GM10248 (cell line): ENCODE measurements around the gene WNT11.

Experiments
- CTCF ChIA-PET: fragments of 300-600 bp; sonication (Branson Sonifier 250); formaldehyde crosslinking; extraction: SDS; loops from one replicate; lab custom pipeline; 2021; ENCODE audit warnings: antibody characterized with exemption; lab: Yijun Ruan, JAX
- POLR2A ChIA-PET: fragments of 350-650 bp; sonication (Branson Sonifier 250); formaldehyde crosslinking; extraction: SDS; loops from one replicate; lab custom pipeline; 2020; ENCODE audit warnings: antibody characterized with exemption; lab: Yijun Ruan, JAX
- DNase-seq: peaks from one replicate; pipeline ENCODE4 v3.0.0; 2012; ENCODE audit errors: extremely low spot score
- TF ChIP-seq, protein P1 (sequence below): IDR thresholded peaks from 2 replicates; pipeline ENCODE4 v1.5.1; 2012; ENCODE audit warnings: mild to moderate bottlenecking, low read depth; ENCODE audit errors: extremely low read depth, missing control alignments, control extremely low read depth

The WNT11 gene

DNA sequence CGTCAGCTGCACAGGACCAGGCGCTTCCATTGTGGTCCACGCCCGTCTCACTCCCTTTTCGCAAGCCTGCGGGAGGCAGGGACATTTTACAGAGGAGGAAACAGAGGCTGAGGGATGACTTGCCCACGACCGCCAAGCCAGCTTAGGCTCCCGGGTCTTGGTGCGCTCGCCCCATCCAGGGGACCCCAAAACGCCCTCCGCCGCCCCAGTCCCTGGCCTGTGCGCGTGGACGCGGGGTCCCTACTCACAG lies 300 bp downstream of the WNT11 start:
- DNase-seq, result no peak
- TF ChIP-seq, protein P1, sequence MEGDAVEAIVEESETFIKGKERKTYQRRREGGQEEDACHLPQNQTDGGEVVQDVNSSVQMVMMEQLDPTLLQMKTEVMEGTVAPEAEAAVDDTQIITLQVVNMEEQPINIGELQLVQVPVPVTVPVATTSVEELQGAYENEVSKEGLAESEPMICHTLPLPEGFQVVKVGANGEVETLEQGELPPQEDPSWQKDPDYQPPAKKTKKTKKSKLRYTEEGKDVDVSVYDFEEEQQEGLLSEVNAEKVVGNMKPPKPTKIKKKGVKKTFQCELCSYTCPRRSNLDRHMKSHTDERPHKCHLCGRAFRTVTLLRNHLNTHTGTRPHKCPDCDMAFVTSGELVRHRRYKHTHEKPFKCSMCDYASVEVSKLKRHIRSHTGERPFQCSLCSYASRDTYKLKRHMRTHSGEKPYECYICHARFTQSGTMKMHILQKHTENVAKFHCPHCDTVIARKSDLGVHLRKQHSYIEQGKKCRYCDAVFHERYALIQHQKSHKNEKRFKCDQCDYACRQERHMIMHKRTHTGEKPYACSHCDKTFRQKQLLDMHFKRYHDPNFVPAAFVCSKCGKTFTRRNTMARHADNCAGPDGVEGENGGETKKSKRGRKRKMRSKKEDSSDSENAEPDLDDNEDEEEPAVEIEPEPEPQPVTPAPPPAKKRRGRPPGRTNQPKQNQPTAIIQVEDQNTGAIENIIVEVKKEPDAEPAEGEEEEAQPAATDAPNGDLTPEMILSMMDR, result no peak
- ChIA-PET POLR2A (no interaction called here), CTCF (interaction anchor here (1.0 to 11.3 kb wide), 4 partner anchors 38 to 308 kb away, joined by 3 to 296 read pairs (median 17); no protein-coding TSS in a partner anchor)

DNA sequence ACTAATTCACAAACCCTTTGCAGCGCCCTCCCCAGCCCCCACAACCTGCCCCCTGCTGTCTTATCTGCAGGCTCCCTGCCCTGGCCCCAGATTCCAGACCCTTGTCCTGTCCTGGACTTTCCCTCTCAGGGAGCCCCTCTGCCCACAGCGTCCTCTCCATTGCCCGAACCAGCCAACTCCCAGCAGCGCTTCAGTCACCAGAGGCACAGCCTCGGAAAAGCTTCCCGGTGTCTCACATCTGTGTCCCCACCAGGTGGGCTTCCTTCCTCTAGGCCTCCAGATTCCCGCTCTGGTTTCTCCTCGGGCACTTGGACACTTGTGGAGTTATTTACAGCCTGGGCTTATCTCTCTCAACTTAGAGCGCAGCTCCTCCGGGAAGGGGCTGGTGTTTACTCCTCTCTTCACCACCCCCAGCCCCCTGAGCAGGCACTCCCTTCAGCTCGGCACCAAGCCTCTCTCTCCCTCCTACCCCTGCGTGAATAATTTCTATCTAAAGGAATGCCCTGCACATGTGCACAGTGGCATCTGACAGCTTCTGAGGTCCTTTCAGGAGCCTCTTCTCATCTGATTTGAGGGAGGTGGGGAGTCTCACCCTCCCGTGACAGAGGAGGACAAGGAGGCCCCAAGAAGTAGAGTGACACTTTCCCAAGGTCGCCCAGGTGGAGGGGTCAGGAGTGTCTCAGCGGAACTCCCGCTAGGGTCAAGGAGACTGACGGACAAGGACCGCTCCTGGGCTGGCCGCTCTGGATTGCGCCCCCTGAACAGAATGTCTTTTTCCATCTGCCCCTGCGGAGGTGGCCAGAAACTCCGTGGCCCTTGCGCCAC lies 838 bp downstream of the WNT11 start:
- ChIA-PET CTCF (interaction anchor here (1.0 to 11.3 kb wide), 4 partner anchors 39 to 308 kb away, joined by 3 to 296 read pairs (median 17); no protein-coding TSS in a partner anchor), POLR2A (interaction anchor here (0.7 kb wide), 1 partner anchor 42 kb away, joined by 4 read pairs; no protein-coding TSS in a partner anchor)
- DNase-seq, result no peak
- TF ChIP-seq, protein P1, result no peak

DNA sequence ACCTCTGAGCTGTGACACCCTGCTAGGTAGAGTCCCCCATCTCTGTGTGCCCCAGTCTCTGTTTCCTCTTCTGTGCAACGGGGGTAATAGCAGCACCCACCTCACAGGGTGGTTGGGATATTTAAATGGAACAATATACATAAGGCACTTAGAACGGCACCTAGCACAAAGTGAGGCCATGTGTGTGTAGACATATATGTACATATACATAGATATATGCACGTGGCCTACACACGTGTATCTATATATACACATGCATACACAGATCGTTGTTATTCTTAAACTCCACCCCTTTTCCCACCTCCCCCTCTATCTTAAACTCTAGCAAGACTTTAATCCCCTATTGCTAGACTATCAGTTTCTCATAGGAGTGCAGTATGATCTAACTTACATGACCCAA lies 2.4 kb downstream of the WNT11 start:
- no peak for DNase-seq
- POLR2A ChIA-PET, result no interaction called here
- CTCF ChIA-PET, result no interaction called here
- TF ChIP-seq, protein P1, result no peak

DNA sequence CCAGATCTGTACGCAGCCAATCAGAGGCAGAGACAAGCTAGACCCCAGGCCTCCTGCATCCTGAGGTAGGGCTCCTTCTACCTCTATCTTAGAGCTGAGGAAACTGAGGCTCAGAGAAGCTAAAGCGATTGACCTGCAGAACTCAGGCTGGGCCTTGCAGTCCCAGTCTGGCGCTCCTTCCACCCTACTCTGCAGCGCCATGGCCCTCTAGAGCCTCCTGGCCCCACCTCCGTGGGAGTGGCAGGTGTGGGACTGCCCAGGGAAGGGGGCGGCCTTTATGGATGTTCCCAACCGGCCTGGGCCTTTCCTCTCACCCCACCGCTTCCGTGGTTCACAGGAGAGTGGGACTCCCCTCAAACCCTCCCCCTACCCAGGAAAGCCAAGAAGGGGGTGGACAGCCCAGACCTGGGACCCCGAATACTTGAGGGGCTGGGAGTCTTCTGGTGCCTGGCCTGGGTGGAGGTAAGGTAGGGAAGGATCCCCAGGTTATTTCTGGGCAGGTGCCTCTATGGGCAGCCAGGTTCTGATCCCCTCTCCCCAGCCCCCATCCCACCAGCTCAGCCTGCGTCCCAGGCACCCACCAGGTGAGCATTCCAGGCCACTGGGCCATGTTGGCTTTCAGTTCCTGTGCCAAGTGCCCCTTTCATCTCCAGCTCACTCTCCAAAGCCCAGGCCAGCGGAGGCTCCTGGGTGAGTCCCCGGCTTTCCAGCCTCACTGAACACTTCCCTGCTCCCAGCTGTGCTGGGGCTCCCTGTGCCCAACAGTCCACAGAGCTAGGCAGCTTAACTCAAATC lies 3.0 kb downstream of the WNT11 start:
- TF ChIP-seq, protein P1, result no peak
- no peak for DNase-seq
- POLR2A ChIA-PET, result no interaction called here
- CTCF ChIA-PET, result no interaction called here

DNA sequence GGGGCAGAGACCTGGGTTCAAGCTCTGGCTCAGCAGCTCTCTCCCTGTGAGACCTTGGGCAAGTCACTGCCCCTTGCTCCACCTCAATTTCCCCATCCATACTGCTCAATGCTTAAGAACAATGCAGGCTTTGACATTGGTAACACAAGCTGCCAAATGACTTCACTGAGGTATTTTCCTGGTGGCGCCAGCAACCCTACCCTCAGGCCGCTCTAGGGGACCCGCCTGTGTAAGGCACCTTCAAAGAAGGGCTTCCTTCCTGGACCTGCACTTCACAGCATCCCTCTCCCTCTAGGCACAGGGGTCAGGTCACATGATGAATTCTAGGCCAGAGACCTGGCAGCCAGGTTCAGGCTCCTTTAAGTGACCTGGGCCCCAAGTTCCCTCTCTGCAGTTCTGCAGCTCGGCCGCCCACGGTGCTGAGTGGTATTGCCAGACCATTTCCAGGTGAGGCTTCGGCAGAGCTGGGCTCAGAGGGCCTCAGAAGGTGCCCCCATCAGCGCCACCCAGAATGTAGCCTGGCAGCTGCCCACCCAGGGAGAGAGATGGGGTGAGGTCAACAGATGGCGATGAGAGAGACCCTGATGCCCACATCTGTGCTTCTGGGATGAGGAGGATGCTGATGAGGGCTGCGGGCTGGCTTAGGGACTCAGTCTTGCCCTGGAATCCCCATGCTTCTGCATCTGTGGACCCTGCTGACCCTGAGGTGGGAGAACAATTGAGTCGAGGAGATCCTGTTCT lies 4.5 kb downstream of the WNT11 start:
- TF ChIP-seq, protein P1, result no peak
- ChIA-PET POLR2A (no interaction called here), CTCF (interaction anchor here (0.9 to 2.4 kb wide), 2 partner anchors 17 to 117 kb away, joined by 3 to 10 read pairs; no protein-coding TSS in a partner anchor)
- no peak for DNase-seq

DNA sequence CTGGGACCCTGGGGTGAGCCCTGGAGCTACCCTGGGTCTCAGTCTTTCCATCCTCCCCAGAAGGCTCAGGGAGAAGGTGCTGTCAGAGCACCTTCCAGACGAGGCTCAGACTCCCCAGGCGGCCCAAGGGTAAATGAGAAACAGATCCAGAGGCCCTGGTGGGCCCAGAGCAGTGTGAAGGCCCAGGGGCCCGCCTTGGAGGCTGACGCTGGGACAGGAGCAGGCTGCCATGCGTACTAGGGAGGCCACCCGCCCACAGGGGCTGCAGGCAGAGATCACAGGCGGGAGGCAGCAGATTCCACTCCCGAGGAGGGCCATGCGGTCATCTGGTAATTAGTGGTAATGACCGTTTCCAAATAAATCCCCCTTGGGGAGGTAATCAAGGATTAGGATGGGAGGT lies 5.2 kb downstream of the WNT11 start:
- CTCF ChIA-PET, result interaction anchor here (0.9 to 2.4 kb wide), 2 partner anchors 16 to 118 kb away, joined by 3 to 10 read pairs; no protein-coding TSS in a partner anchor
- POLR2A ChIA-PET, result no interaction called here
- TF ChIP-seq, protein P1, result no peak
- no peak for DNase-seq
